ENCODE measurements around the gene DNAJC12. TPM values are rescaled to one million over a fixed set of nuclear protein-coding genes. Genes with fewer than 3 reads are reported as not detected.

DNAJC12 gene
- total RNA-seq, 2 donors from 2014 or later = 1.2 to 5.1 TPM

DNA sequence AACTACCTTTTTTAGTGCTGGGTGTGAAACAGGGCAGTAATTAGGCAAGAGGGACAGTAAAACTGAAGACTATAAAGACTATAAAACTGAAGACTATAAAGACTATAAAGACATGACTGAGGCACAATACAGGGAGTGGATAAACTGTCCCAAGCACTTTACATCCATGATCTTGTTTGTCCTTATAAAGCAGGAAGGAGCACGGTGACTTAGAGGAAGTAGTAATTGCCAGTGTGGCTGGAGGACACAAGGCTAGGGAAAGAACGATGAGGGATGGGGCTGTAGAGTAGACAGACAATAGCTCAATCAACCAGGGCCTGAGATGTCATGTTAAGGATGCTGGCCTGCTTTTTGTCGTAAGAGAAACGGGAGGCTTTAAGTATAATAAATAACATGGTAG is 26.0 kb downstream of the DNAJC12 start:
- DNase-seq (ENCODE audit: low spot score) = no peak
- no peaks in the 10 kb centered on the region for H3K4me1 ChIP-seq (ENCODE audit: control insufficient read depth in 1 of 2, low read depth in 2 of 2)
- no peak for ATAC-seq (ENCODE audit: insufficient number of reproducible peaks, low FRiP score, low read depth)
- no peaks in the 10 kb centered on the region for H3K9me3 ChIP-seq
- H3K27ac ChIP-seq = no peak overlapping the region
- TF ChIP-seq, protein P1, sequence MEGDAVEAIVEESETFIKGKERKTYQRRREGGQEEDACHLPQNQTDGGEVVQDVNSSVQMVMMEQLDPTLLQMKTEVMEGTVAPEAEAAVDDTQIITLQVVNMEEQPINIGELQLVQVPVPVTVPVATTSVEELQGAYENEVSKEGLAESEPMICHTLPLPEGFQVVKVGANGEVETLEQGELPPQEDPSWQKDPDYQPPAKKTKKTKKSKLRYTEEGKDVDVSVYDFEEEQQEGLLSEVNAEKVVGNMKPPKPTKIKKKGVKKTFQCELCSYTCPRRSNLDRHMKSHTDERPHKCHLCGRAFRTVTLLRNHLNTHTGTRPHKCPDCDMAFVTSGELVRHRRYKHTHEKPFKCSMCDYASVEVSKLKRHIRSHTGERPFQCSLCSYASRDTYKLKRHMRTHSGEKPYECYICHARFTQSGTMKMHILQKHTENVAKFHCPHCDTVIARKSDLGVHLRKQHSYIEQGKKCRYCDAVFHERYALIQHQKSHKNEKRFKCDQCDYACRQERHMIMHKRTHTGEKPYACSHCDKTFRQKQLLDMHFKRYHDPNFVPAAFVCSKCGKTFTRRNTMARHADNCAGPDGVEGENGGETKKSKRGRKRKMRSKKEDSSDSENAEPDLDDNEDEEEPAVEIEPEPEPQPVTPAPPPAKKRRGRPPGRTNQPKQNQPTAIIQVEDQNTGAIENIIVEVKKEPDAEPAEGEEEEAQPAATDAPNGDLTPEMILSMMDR (IDR thresholded peaks at IDR 0.05) = no peak
- H3K4me3 ChIP-seq = no peak overlapping the region
- no peaks in the 10 kb centered on the region for H3K27me3 ChIP-seq (replicated peaks; ENCODE audit: insufficient read depth)
- H3K36me3 ChIP-seq = no peaks in the 10 kb centered on the region

DNA sequence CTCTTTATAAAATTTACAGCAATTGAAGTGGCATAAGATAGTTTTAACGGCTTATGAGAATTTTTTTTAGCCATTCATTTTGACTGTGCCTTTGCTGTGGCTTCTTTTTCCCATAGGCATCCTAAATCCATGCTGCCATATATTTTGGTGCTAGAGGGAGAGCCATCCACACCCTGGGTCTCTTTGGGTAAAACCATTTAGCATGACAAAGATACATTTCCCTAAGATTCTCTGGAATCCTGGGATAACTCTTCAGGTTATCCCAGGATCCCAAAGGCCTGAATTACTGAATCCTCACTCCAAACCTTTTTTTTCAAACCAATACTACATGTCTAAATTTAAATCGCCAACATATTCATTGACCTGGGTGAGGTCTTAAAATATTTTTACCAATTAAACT is 28.9 kb downstream of the DNAJC12 start:
- no peaks in the 10 kb centered on the region for H3K9me3 ChIP-seq
- TF ChIP-seq, protein P1 (IDR thresholded peaks at IDR 0.05) = no peak
- H3K4me3 ChIP-seq = no peak overlapping the region
- H3K27ac ChIP-seq = no peak overlapping the region
- no peaks in the 10 kb centered on the region for H3K36me3 ChIP-seq
- no peak for DNase-seq (ENCODE audit: low spot score)
- H3K27me3 ChIP-seq (replicated peaks; ENCODE audit: insufficient read depth) = no peaks in the 10 kb centered on the region
- H3K4me1 ChIP-seq (ENCODE audit: control insufficient read depth in 1 of 2, low read depth in 2 of 2) = no peaks in the 10 kb centered on the region
- ATAC-seq (ENCODE audit: insufficient number of reproducible peaks, low FRiP score, low read depth) = no peak

DNA sequence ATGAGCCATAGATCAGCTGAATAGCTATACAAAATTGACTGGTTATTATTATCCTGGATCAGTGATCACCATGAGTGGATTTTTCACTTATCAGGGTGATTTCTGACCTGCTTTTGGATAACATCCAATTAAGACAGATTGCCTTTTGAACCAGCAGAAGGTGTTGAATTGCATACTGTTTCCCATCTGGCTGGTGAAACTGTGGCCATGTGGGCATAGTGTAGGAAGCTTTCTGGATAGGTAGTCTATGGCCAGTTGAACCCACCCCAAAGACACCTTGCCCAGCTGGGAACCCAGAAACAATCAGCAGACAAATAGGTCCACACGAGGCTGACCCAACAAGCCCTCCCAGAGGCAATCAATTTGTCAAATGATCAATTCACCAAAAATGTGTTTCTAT is 29.3 kb downstream of the DNAJC12 start:
- H3K36me3 ChIP-seq = no peaks in the 10 kb centered on the region
- no peaks in the 10 kb centered on the region for H3K9me3 ChIP-seq
- H3K4me1 ChIP-seq (ENCODE audit: control insufficient read depth in 1 of 2, low read depth in 2 of 2) = no peaks in the 10 kb centered on the region
- ATAC-seq (ENCODE audit: insufficient number of reproducible peaks, low FRiP score, low read depth) = no peak
- no peak overlapping the region for H3K27ac ChIP-seq
- TF ChIP-seq, protein P1 (IDR thresholded peaks at IDR 0.05) = no peak
- no peak for DNase-seq (ENCODE audit: low spot score)
- H3K4me3 ChIP-seq = no peak overlapping the region
- H3K27me3 ChIP-seq (replicated peaks; ENCODE audit: insufficient read depth) = no peaks in the 10 kb centered on the region

DNA sequence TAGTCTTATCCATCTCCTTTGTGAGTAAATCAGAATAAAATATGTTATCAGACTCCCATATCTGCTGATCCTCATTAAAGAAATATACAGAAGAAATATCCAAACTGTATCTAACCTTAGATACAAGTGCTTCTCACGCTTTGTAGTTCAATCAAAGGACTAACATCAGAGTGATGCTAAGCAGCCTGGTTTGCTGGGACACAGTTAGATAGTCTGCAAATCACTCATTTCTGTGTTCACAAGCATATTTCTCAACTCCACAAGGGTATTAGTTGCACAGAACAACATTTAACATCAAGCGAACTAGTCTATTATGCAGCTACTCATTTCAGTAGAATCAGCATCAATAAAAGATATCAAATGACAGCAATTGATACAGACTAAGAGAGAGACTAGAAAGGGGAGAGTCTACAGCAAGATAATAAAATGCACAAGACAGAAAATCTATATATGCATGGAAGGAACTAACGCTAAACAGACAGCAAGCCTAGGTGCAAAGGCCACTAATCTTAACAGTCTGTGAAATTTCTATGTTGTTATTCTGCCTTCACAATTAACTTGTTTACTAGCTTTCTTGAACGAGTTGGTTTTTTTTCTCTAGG is 30.0 kb downstream of the DNAJC12 start:
- ATAC-seq (ENCODE audit: insufficient number of reproducible peaks, low FRiP score, low read depth) (no peak), DNase-seq (ENCODE audit: low spot score) (no peak)
- no peaks in the 10 kb centered on the region for H3K9me3 ChIP-seq
- H3K27ac ChIP-seq = no peak overlapping the region
- H3K27me3 ChIP-seq (replicated peaks; ENCODE audit: insufficient read depth) = no peaks in the 10 kb centered on the region
- H3K4me3 ChIP-seq = no peak overlapping the region
- H3K36me3 ChIP-seq = no peaks in the 10 kb centered on the region
- TF ChIP-seq, protein P1 (IDR thresholded peaks at IDR 0.05) = no peak
- H3K4me1 ChIP-seq (ENCODE audit: control insufficient read depth in 1 of 2, low read depth in 2 of 2) = no peaks in the 10 kb centered on the region

DNA sequence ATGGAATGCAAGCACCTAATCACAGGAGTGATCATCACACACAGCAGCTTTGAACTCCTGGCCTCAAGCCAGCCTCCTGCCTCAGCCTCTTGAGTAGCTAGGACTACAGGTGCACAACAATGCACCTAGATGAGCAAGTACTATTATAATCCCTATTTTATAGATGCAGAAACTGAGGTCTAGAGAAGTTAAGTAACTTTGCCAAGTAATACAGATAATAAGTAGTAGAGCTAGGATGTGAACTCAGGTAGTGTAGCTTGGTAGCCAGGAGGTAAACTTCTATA is 33.7 kb downstream of the DNAJC12 start:
- Histone ChIP-seq H3K36me3 (no peaks in the 10 kb centered on the region), H3K4me1 (ENCODE audit: control insufficient read depth in 1 of 2, low read depth in 2 of 2) (no peaks in the 10 kb centered on the region), H3K4me3 (no peak overlapping the region), H3K9me3 (no peaks in the 10 kb centered on the region), H3K27ac (no peak overlapping the region), H3K27me3 (replicated peaks; ENCODE audit: insufficient read depth) (no peaks in the 10 kb centered on the region)
- DNase-seq (ENCODE audit: low spot score) (no peak), ATAC-seq (ENCODE audit: insufficient number of reproducible peaks, low FRiP score, low read depth) (no peak)
- TF ChIP-seq, protein P1 (IDR thresholded peaks at IDR 0.05) = no peak
